Measurements from ENCODE around the gene SNRPF. TPM values are rescaled to one million over a fixed set of nuclear protein-coding genes. Genes with fewer than 3 reads are reported as not detected.

The SNRPF gene
- total and polyA plus RNA-seq, 2 of the 8 experiments (the other 6 are each of a cell fraction or from before 2014, with no cell fraction given) = 58.5 to 79.7 TPM

- Histone ChIP-seq H3K79me2 (ENCODE audit: control insufficient read depth in 1 of 2, insufficient read depth in 2 of 2, low read length in 2 of 2) (peaks cover 16 to 61% of the 10 kb centered on the region in 2 experiments), H3K36me3 (ENCODE audit: control insufficient read depth in 2 of 4, insufficient read depth in 4 of 4, low read length in 3 of 4) (peaks cover 2 to 58% (median 33%) of the 10 kb centered on the region in 4 experiments)
Measured at GRCh38 chr12:95862038-95862437, 3.3 kb downstream of the SNRPF start.

More at GRCh38 chr12:95862038-95862437, 3.3 kb downstream of the SNRPF start:
- peaks cover 0 to 4% (median 2%) of the 10 kb centered on the region in 4 experiments; a peak in 3 of 7 replicates for H3K4me1 ChIP-seq (replicated peaks in 1 of 4; ENCODE audit: control insufficient read depth in 3 of 4, insufficient read depth in 4 of 4, low read length in 3 of 4)
- no peak overlapping the region for H2BK12ac ChIP-seq (ENCODE audit: low read depth, low read length)
- H3K4me2 ChIP-seq (ENCODE audit: insufficient read depth in 1 of 2, low read depth in 2 of 2, low read length in 2 of 2) = no peak overlapping the region
- H2AFZ ChIP-seq (ENCODE audit: low read length) = no peak overlapping the region
- H2BK15ac ChIP-seq (ENCODE audit: low read length) = no peak overlapping the region
- H3K27ac ChIP-seq (ENCODE audit: low read depth, low read length) = no peak overlapping the region
- no peak overlapping the region for H4K8ac ChIP-seq (ENCODE audit: extremely low read depth, insufficient read depth, low read length)
- no peak overlapping the region for H3K4me3 ChIP-seq (ENCODE audit: extremely low read depth in 1 of 4, insufficient read depth in 2 of 4, low read depth in 3 of 4, low read length in 4 of 4)
- H4K20me1 ChIP-seq (replicated peaks in 1 of 2; ENCODE audit: control insufficient read depth in 1 of 2, insufficient read depth in 2 of 2, low read length in 2 of 2) = peaks cover 2 to 3% of the 10 kb centered on the region in 2 experiments
- no peaks in the 10 kb centered on the region for H3K27me3 ChIP-seq (replicated peaks in 1 of 4; ENCODE audit: control insufficient read depth in 3 of 4, extremely low read depth in 1 of 4, insufficient read depth in 3 of 4, low read length in 3 of 4)
- H3K56ac ChIP-seq (replicated peaks; ENCODE audit: insufficient read length, low read depth, low read length) = no peak overlapping the region
- no peak overlapping the region for H4K91ac ChIP-seq (replicated peaks; ENCODE audit: insufficient read length, low read length)
- no peak overlapping the region for H4K5ac ChIP-seq (ENCODE audit: insufficient read length, low read depth, low read length)
- DNase-seq (ENCODE audit: low read depth in 1 of 2, low spot score in 2 of 2) (no peak), FAIRE-seq (no peak)
- H2BK120ac ChIP-seq (replicated peaks; ENCODE audit: low read depth, low read length) = no peak overlapping the region
- H2AK5ac ChIP-seq (ENCODE audit: low read depth, low read length) = no peak overlapping the region
- no peak overlapping the region for H3K18ac ChIP-seq (ENCODE audit: extremely low read depth, low read length)
- 89% methylated on average over 3 of the region's 3 CpGs; no CpG with 5 or more reads in 1 of the 2 experiments for WGBS, 2 experiments (ENCODE audit: extremely low coverage in 1 of 2, insufficient coverage in 1 of 2, insufficient read length in 1 of 2, insufficient replicate concordance in 2 of 2, low coverage in 1 of 2, low lambda C conversion rate in 2 of 2, missing lambda C conversion rate in 1 of 2)
- H2BK5ac ChIP-seq (ENCODE audit: low read depth, low read length) = no peak overlapping the region
- peaks cover 0 to 6% of the 10 kb centered on the region in 2 experiments; a peak in 1 of 4 replicates for H3K9me3 ChIP-seq (ENCODE audit: insufficient read depth in 2 of 2, low read depth in 1 of 2, low read length in 1 of 2)
- H2BK20ac ChIP-seq (ENCODE audit: low read length) = no peak overlapping the region
- no peaks in the 10 kb centered on the region for H3K79me1 ChIP-seq (ENCODE audit: low read depth, low read length)
- H3K23me2 ChIP-seq (ENCODE audit: low read depth, low read length) = peaks cover 14% of the 10 kb centered on the region
- H3K4ac ChIP-seq (replicated peaks; ENCODE audit: insufficient read length, low read depth, low read length) = no peak overlapping the region
- TF ChIP-seq CBX5 (IDR thresholded peaks at IDR 0.05; ENCODE audit: low read depth, low read length) (no peak), CTCF (IDR thresholded peaks at IDR 0.05; ENCODE audit: control extremely low read depth in 1 of 3, insufficient read depth in 1 of 3, low read depth in 1 of 3, low read length in 3 of 3) (no peak), JUN (IDR thresholded peaks at IDR 0.05; ENCODE audit: low read depth, low read length) (no peak)
- H3K23ac ChIP-seq (ENCODE audit: insufficient read length) = no peak overlapping the region
- CTCF ChIA-PET (ENCODE audit: partially characterized antibody) = interaction anchor here (0.7 to 0.9 kb wide), 2 partner anchors 44 to 57 kb away, joined by 3 read pairs; no protein-coding TSS in a partner anchor
- H3K14ac ChIP-seq (ENCODE audit: insufficient read length) = no peak overlapping the region
- H3K9ac ChIP-seq (replicated peaks in 1 of 4; ENCODE audit: extremely low read depth in 1 of 4, low read depth in 3 of 4, low read length in 3 of 4) = no peak overlapping the region
- POLR2A ChIA-PET (ENCODE audit: partially characterized antibody) = interaction anchor here (0.7 to 6.7 kb wide), 2 partner anchors 10 to 100 kb away, joined by 3 to 53 read pairs; no protein-coding TSS in a partner anchor
